ENCODE results near the gene REC8. TPM values are rescaled to one million over a fixed set of nuclear protein-coding genes. Genes with fewer than 3 reads are reported as not detected.

REC8 gene
- total and polyA plus RNA-seq, 2 of the 13 experiments (the other 11 are each of a cell fraction or from before 2014, with no cell fraction given), result 3.4 to 14.7 TPM

GRCh38 chr14:24133735-24134134 is 38.1 kb upstream of the REC8 start:
- TF ChIP-seq ZNF784 (CRISPR knock-in tag; IDR thresholded peaks at IDR 0.05; ENCODE audit: borderline replicate concordance) (no peak), ZNF629 (CRISPR knock-in tag; conservative IDR thresholded peaks at IDR 0.05) (peak; percentile 90), CHD4 (IDR thresholded peaks at IDR 0.05; ENCODE audit: borderline replicate concordance, low read length) (peak; percentile 45; the same call in 1 of the 2 replicates)
- ChIA-PET POLR2A (interaction anchor here (2.0 to 22.7 kb wide), 4 partner anchors 7 to 39 kb away, joined by 9 to 977 read pairs (median 248); partner anchors contain the start of genes DCAF11, EMC9, NRL and PCK2), CTCF (ENCODE audit: low intra/inter-chr PET ratio, low total read pairs) (no interaction called here)
- FAIRE-seq, result no peak
- Histone ChIP-seq H3K79me2 (ENCODE audit: insufficient read depth, low read length) (peaks cover 20% of the 10 kb centered on the region), H3K27me3 (ENCODE audit: control insufficient read depth in 1 of 2, insufficient read depth in 2 of 2, low read length in 2 of 2) (no peaks in the 10 kb centered on the region; a peak in 1 of 5 replicates), H3K9ac (ENCODE audit: insufficient read depth, low read depth, low read length) (no peak overlapping the region), H2AFZ (ENCODE audit: low read length) (no peak overlapping the region), H3K4me2 (ENCODE audit: low read depth, low read length) (no peak overlapping the region), H3K27ac (ENCODE audit: extremely low read length, insufficient read depth, low read length) (no peak overlapping the region), H3K36me3 (replicated peaks in 1 of 2; ENCODE audit: control insufficient read depth in 1 of 2, insufficient read depth in 2 of 2, low read length in 2 of 2) (peaks cover 9 to 16% of the 10 kb centered on the region in 2 experiments), H3K9me3 (ENCODE audit: low read length) (no peaks in the 10 kb centered on the region), H3K4me1 (ENCODE audit: insufficient read depth, low read length) (peaks cover 70% of the 10 kb centered on the region), H3K4me3 (replicated peaks in 1 of 3; ENCODE audit: insufficient read depth in 1 of 3, low read depth in 2 of 3, low read length in 3 of 3) (no peak overlapping the region), H4K20me1 (ENCODE audit: insufficient read depth, low read length) (peaks cover 4% of the 10 kb centered on the region; the same call in 1 of the 2 replicates)
- DNase-seq (ENCODE audit: low spot score), result no peak
- ATAC-seq, result no peak
- in situ Hi-C loops (cut with HindIII; ENCODE audit: extremely low pct_ligation_motif_present, low pct_unique_long_range_greater_than_20kb), result loop anchor here (25.0 kb wide), 1 partner anchor 821 kb away; the partner anchor contains the start of genes BCL2L2, PABPN1 and PPP1R3E
- no TSS peak for BruUV-seq (replicated peaks)
- over 99% methylated on average over 1 of the region's 1 CpG for WGBS (ENCODE audit: low lambda C conversion rate)
- intact Hi-C loops (cut with micrococcal nuclease; ENCODE audit: unreplicated experiment), result no loop called here

GRCh38 chr14:24135584-24135833 is 36.4 kb upstream of the REC8 start:
- peak overlapping the region; percentile 91 to 98 (median 93) for H3K4me3 ChIP-seq (replicated peaks in 1 of 3; ENCODE audit: insufficient read depth in 1 of 3, low read depth in 2 of 3, low read length in 3 of 3)
- H2AFZ ChIP-seq (ENCODE audit: low read length), result peak overlapping the region; percentile 62
- no peak for DNase-seq (ENCODE audit: low spot score)
- peaks cover 11% of the 10 kb centered on the region for H4K20me1 ChIP-seq (ENCODE audit: insufficient read depth, low read length)
- H3K4me1 ChIP-seq (ENCODE audit: insufficient read depth, low read length), result peaks cover 69% of the 10 kb centered on the region
- BruUV-seq (replicated peaks), result no TSS peak
- ChIA-PET CTCF (ENCODE audit: low intra/inter-chr PET ratio, low total read pairs) (interaction anchor here (1.0 to 2.1 kb wide), 2 partner anchors 21 to 25 kb away, joined by 3 to 6 read pairs; partner anchors contain the start of genes DCAF11, IRF9 and NRL), POLR2A (interaction anchor here (0.8 to 22.7 kb wide), 37 partner anchors 9 to 1158 kb away, joined by 3 to 977 read pairs (median 5); partner anchors contain the start of genes ACIN1, C14orf119, CARMIL3 and CHMP4A)
- H3K36me3 ChIP-seq (replicated peaks in 1 of 2; ENCODE audit: control insufficient read depth in 1 of 2, insufficient read depth in 2 of 2, low read length in 2 of 2), result peaks cover 17 to 25% of the 10 kb centered on the region in 2 experiments
- in situ Hi-C loops (cut with HindIII; ENCODE audit: extremely low pct_ligation_motif_present, low pct_unique_long_range_greater_than_20kb), result loop anchor here (25.0 kb wide), 1 partner anchor 823 kb away; the partner anchor contains the start of genes BCL2L2, PABPN1 and PPP1R3E
- under 1% methylated on average over 9 of the region's 9 CpGs for WGBS (ENCODE audit: low lambda C conversion rate)
- intact Hi-C loops (cut with micrococcal nuclease; ENCODE audit: unreplicated experiment), result no loop called here
- peaks cover 37% of the 10 kb centered on the region for H3K79me2 ChIP-seq (ENCODE audit: insufficient read depth, low read length)
- H3K4me2 ChIP-seq (ENCODE audit: low read depth, low read length), result peak overlapping the region; percentile 100
- no peaks in the 10 kb centered on the region; a peak in 1 of 5 replicates for H3K27me3 ChIP-seq (ENCODE audit: control insufficient read depth in 1 of 2, insufficient read depth in 2 of 2, low read length in 2 of 2)
- H3K27ac ChIP-seq (ENCODE audit: extremely low read length, insufficient read depth, low read length), result peak overlapping the region; percentile 66
- no peaks in the 10 kb centered on the region for H3K9me3 ChIP-seq (ENCODE audit: low read length)
- peak overlapping the region; percentile 94 for H3K9ac ChIP-seq (ENCODE audit: insufficient read depth, low read depth, low read length)
- FAIRE-seq, result no peak
- no peak for ATAC-seq
- TF ChIP-seq ZMAT3 (CRISPR knock-in tag; conservative IDR thresholded peaks at IDR 0.05), result peak; percentile 83; the same call in 1 of the 2 replicates
- TF ChIP-seq ZNF263 (CRISPR knock-in tag; IDR thresholded peaks at IDR 0.05), result no peak; the same call in 1 of the 2 replicates
- TF ChIP-seq RBFOX2 (IDR thresholded peaks at IDR 0.05; ENCODE audit: low read depth, low read length), result no peak
- no peak for TF ChIP-seq SMAD3 (CRISPR knock-in tag; IDR thresholded peaks at IDR 0.05)
- no peak for TF ChIP-seq NFKBIZ (CRISPR knock-in tag; IDR thresholded peaks at IDR 0.05)
- no peak for TF ChIP-seq ZBTB7B (CRISPR knock-in tag; IDR thresholded peaks at IDR 0.05)
- no peak for TF ChIP-seq TFDP2 (CRISPR knock-in tag; IDR thresholded peaks at IDR 0.05)
- TF ChIP-seq MTF1 (CRISPR knock-in tag; IDR thresholded peaks at IDR 0.05), result no peak

Measured in HepG2 (cell line).